Measurements from ENCODE around the gene MYO1E.

GRCh38 chr15:59159210-59159609, 213.5 kb downstream of the MYO1E start:
- no peak for TF ChIP-seq POLR2AphosphoS5 (IDR thresholded peaks at IDR 0.05; ENCODE audit: low read depth, low read length)
- no peak for TF ChIP-seq POLR2A (IDR thresholded peaks at IDR 0.05; ENCODE audit: control extremely low read depth in 1 of 2, low read depth in 2 of 2, low read length in 2 of 2)
- TF ChIP-seq ATF3 (IDR thresholded peaks at IDR 0.05; ENCODE audit: insufficient read depth, low read depth, low read length) = no peak
- no peak for TF ChIP-seq YY1 (IDR thresholded peaks at IDR 0.05; ENCODE audit: low read depth, low read length)
- TF ChIP-seq, protein P1, sequence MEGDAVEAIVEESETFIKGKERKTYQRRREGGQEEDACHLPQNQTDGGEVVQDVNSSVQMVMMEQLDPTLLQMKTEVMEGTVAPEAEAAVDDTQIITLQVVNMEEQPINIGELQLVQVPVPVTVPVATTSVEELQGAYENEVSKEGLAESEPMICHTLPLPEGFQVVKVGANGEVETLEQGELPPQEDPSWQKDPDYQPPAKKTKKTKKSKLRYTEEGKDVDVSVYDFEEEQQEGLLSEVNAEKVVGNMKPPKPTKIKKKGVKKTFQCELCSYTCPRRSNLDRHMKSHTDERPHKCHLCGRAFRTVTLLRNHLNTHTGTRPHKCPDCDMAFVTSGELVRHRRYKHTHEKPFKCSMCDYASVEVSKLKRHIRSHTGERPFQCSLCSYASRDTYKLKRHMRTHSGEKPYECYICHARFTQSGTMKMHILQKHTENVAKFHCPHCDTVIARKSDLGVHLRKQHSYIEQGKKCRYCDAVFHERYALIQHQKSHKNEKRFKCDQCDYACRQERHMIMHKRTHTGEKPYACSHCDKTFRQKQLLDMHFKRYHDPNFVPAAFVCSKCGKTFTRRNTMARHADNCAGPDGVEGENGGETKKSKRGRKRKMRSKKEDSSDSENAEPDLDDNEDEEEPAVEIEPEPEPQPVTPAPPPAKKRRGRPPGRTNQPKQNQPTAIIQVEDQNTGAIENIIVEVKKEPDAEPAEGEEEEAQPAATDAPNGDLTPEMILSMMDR (IDR thresholded peaks at IDR 0.05; ENCODE audit: control extremely low read depth in 1 of 3, insufficient read depth in 1 of 3, low read depth in 1 of 3, low read length in 3 of 3) = no peak
- TF ChIP-seq TAF1 (IDR thresholded peaks at IDR 0.05; ENCODE audit: low read depth, low read length) = no peak
- TF ChIP-seq EP300 (IDR thresholded peaks at IDR 0.05; ENCODE audit: borderline replicate concordance in 1 of 2, low read depth in 2 of 2, low read length in 2 of 2) = no peak
- no peak for TF ChIP-seq SIRT6 (IDR thresholded peaks at IDR 0.05; ENCODE audit: low read length)
- no peak for TF ChIP-seq TEAD4 (IDR thresholded peaks at IDR 0.05; ENCODE audit: low read depth, low read length)
